Lower leg skin (tissue), 4 donors: ENCODE data around the gene DUSP2. TPM values are rescaled to one million over a fixed set of nuclear protein-coding genes. Genes with fewer than 3 reads are reported as not detected.
A peak's percentile ranks its signal among the peaks of the same experiment; 100 is the strongest.

Experiments used
- DNase-seq, 2 donors: peaks; one replicate each; pipeline ENCODE4 v3.0.0-alpha.2; 2019; ENCODE audit warnings: low spot score in 2 of 2
- H3K4me3 ChIP-seq: fragments of 200-600 bp; sonication (generic); 2 replicates; pipeline ENCODE4 v1.5.1; 2017; ENCODE audit warnings: mild to moderate bottlenecking, low read depth; ENCODE audit not compliant: poor library complexity, severe bottlenecking
- CTCF ChIP-seq, 3 donors: fragments of 450-650 bp; IDR thresholded peaks; one replicate each; pipeline ENCODE4 v1.5.1; 2016; ENCODE audit warnings: antibody characterized with exemption in 3 of 3, mild to moderate bottlenecking in 3 of 3, moderate library complexity in 2 of 3
- POLR2A ChIP-seq, 2 donors: fragments of 450-650 bp; IDR thresholded peaks; one replicate each; pipeline ENCODE4 v1.6.1; 2016 to 2017; ENCODE audit warnings: antibody characterized with exemption in 2 of 2, mild to moderate bottlenecking in 1 of 2, moderate library complexity in 1 of 2
- WGBS, 2 donors: methylation state at CpG; one replicate each; pipeline ENCODE4 v1.1.5; 2018; 5-methylcytosine and 5-hydroxymethylcytosine counted together
- intact Hi-C: fragments of 100-400 bp; cut with DNase I; formaldehyde crosslinking; loops from one replicate; pipeline ENCODE4 v1.15.0; 2023; ENCODE audit warnings: low total_unique reads
- total RNA-seq, 4 donors: library from RNA; depleted of rRNA; stranded (reverse); fragments of >200 nt; gene quantifications; one replicate each; pipeline ENCODE4 v1.1.0, GENCODE V29; 2016

DUSP2 gene
- total RNA-seq, 4 donors from 2014 or later: 39.3 to 57.0 (median 48.8) TPM

GRCh38 chr2:96113951-96114350 lies 31.3 kb downstream of the DUSP2 start:
- 83 to 86% methylated on average over 17 of the region's 17 CpGs for WGBS, 2 donors
- intact Hi-C loops: no loop called here
- TF ChIP-seq CTCF (IDR thresholded peaks at IDR 0.05) (no peak), POLR2A (IDR thresholded peaks at IDR 0.05) (no peak)
- no peak for DNase-seq
- no peak overlapping the region for H3K4me3 ChIP-seq

DNA sequence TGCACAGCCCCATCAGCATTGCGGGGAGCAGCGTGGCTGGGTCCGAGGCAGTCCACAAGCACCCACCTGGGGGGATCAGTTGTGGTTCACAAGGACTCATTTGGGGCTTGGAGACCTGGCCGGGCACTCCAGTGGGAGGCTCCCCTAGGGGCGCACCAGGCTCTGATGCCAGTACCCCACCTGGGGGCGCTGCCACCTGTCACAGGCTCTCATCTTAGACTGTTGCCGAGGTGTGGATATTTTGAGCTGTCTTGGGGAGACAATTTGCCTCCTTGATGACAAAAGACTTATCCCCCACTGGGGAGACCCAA lies 31.9 kb downstream of the DUSP2 start:
- no peak for DNase-seq
- TF ChIP-seq CTCF (IDR thresholded peaks at IDR 0.05) (no peak), POLR2A (IDR thresholded peaks at IDR 0.05) (no peak)
- intact Hi-C loops: no loop called here

DNA sequence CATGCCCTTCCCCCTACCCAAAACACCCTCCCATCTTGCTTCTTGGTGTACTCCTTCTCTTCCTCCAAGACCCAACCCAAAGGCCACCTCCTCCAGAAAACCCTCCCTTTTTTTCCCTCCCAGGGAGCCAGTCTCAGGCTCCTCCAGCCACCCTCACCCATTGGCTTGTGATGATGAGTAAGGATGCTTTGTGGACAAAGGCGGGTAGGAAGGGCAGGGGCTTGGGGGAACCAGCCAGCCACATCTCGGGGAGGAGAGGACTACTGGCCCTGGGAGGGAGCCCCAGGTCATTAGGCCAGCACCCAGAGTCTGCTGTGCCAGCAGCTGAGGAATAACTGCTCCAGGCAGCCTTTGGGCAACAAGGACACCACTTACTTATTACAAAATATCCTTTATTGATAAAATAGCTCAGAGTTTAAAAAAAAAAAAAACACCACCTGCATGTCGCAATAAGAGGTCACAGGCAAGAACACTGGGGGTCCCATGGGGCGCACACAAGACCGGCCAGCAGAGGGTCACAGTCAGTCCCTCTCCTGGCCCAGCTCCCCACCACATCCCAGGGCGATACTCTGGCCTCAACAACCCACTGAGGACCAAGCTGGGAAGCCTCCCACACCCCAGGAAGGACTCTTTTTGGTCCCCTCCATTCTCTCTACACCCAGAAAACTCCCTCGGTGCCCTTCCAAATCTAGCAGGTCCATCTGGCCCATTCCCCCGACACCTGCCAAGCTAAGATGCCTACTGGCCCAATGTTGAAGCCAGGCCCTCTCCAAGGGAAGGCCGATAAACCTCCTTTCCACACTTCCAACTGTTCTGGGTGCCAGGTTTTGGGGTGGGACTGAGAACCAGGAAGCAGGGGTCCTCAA lies 32.5 kb downstream of the DUSP2 start:
- TF ChIP-seq POLR2A (IDR thresholded peaks at IDR 0.05): no peak
- no peak for TF ChIP-seq CTCF (IDR thresholded peaks at IDR 0.05)
- no peak overlapping the region for H3K4me3 ChIP-seq
- no peak for DNase-seq
- WGBS, 2 donors: 88 to 89% methylated on average over 9 of the region's 9 CpGs
- intact Hi-C loops: no loop called here

More for the DNA sequence above, 31.9 kb downstream of the DUSP2 start:
- 93 to 97% methylated on average over 5 to 7 of the region's 7 CpGs for WGBS, 2 donors
- H3K4me3 ChIP-seq: no peak overlapping the region

DNA sequence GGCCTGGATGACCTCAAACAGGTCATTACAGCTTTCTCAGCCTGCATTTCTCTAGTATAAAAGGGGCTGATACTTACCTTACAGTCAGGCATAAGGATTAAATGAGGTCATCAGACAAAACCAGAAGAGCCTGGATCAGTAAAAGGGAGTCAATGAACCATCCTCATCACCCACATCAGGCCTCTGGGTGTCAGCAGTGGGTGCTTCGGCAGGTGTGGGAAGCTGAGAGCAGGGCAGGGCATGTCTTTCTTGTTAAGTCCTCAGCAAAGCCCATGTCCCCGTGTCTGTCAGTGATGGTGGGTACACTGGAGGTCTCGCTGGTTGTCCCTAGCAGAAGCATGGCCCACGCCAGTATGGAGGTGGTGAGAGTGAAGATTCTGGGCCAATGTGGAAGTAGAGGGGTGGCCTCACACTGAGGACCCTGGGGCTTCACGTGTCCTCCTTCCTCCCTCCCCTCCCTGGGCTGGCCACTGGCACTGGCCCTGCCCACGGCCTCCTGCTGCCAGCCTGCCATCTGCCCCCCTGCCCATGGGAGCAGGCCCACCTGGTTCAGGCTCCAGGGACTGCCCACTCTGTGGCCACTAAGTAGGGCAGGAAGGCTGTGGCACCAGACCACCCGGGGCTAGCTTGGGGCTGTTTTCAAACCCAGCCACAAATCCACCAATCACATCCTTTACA lies 33.3 kb downstream of the DUSP2 start:
- intact Hi-C loops: no loop called here
- no peak overlapping the region for H3K4me3 ChIP-seq
- TF ChIP-seq POLR2A (IDR thresholded peaks at IDR 0.05) (no peak), CTCF (IDR thresholded peaks at IDR 0.05) (no peak)
- DNase-seq: no peak
- WGBS, 2 donors: 71 to 93% methylated on average over 7 of the region's 7 CpGs

- no peak overlapping the region for H3K4me3 ChIP-seq
- TF ChIP-seq CTCF (IDR thresholded peaks at IDR 0.05): no peak
- TF ChIP-seq POLR2A (IDR thresholded peaks at IDR 0.05): no peak
- 73 to 75% methylated on average over 4 of the region's 4 CpGs for WGBS, 2 donors
- DNase-seq: peak in 1 of 2 donors; percentile 39
- intact Hi-C loops: no loop called here
Observed at GRCh38 chr2:96111257-96111640, 34.0 kb downstream of the DUSP2 start.
